GM19463 (cell line): Measurements from ENCODE around the gene CNTN4.
"Not testable (repeated sequence)": the region's sequence is repeated elsewhere in the genome, so short reads cannot be mapped to it uniquely, and the experiment has no call there.

ENCODE experiments used
- ATAC-seq: cut with Tn5 transposase; IDR thresholded peaks from one replicate; pipeline ENCODE4 v1.9.1; 2021; ENCODE audit warnings: mild to moderate bottlenecking, moderate library complexity; ENCODE audit not compliant: unreplicated experiment

The CNTN4 gene

DNA sequence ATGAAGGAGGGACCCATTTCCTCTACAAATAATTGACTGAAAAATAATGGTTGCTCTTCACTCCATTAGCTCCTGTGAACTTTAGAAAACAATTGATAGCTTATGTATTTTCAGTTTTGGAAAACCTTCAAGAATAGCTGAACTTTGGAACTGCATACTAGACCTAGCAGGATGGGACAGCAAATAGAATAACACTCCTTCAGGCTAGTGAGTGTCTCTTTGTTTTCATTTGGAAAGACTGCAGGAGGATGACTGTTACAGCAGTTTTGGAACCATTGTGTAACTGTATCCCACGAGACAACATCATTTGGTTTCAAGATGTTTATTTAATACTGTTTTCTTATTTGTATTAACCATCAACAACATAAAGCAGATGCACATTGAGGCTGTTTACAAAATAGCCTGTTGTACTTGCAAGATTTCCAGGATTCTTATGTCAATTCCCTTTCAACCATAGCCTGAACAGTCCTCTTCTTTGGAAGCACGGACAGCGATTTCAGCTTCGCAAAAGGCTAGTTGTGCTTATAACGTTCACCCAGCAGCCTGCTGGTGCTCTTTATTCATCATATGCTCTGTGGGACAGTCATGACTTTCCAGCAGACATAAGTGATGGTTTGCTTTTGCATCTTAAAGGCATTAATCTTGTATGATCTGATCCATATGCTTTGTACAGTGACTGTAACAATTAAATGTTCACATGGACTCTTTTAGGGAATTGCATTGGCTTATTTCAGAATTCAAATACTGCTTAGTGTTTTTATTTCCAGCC, 676.0 kb downstream of the CNTN4 start:
- ATAC-seq, result no peak

DNA sequence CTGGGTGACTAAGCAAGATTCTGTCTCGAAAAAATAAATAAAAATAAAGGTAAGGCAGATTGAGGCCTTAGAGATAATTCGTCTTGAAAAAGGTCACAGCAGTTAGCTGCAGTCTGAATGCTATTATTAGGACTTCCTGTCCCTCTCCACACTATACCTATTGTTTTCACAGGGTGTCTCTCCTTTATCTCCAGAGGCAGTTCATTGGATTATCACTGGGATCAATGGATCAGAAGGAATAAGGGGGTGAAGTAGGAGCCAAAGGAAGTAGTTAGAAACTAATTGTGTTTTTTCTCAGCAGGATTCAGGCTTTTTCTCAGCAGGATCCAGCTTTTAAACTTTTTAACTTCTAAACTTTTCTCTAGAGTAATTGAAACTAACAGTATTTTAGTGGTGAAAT, 684.6 kb downstream of the CNTN4 start:
- ATAC-seq, result no peak

GRCh38 chr3:2784627-2785026, 686.0 kb downstream of the CNTN4 start:
- no peak for ATAC-seq

- ATAC-seq, result no peak
Observed at GRCh38 chr3:2790266-2790815, 691.7 kb downstream of the CNTN4 start.

- ATAC-seq, result no peak
Observed at GRCh38 chr3:2792432-2792831, 693.8 kb downstream of the CNTN4 start.

- no peak for ATAC-seq
Observed at GRCh38 chr3:2793987-2794386, 695.3 kb downstream of the CNTN4 start.

DNA sequence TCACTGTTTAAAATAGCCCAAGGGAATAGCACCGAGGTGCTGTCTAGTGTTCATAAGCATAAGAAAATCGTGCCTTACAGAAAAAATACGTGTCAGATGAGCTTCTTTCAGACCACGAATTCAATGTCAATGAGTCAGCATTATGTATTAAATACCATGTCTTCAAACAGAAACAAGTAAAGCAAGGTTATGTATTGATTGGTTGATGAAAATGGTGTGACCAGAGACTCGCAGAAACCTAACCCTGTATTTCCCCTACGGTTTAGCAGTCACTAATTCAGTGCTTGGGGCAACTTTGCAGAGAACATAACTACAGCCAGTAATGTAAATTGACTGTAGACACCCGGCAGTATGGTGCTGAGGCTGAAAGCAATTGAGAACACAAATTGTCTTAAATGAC, 703.8 kb downstream of the CNTN4 start:
- ATAC-seq, result peak; percentile 66

- ATAC-seq, result no peak
Observed at GRCh38 chr3:2807514-2807913, 708.8 kb downstream of the CNTN4 start.

GRCh38 chr3:2810723-2811122, 712.1 kb downstream of the CNTN4 start:
- no peak for ATAC-seq

GRCh38 chr3:2819571-2819970, 720.9 kb downstream of the CNTN4 start:
- ATAC-seq, result no peak

DNA sequence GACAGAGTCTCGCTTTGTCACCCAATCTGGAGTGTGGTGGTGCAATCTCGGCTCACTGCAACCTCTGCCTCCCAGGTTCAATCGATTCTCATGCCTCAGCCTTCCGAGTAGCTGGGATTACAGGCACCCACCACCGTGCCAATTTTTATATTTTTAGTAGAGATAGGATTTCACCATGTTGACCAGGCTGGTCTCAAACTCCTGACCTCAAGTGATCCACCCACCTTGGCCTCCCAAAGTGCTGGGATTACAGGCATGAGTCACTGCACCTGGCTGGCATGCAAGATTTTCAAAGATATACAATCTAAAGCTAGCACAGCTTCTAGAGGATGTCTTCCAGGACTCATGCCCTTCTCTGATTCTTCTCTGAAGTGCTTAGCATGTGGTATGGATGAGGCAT, 722.3 kb downstream of the CNTN4 start:
- not testable (repeated sequence) for ATAC-seq

DNA sequence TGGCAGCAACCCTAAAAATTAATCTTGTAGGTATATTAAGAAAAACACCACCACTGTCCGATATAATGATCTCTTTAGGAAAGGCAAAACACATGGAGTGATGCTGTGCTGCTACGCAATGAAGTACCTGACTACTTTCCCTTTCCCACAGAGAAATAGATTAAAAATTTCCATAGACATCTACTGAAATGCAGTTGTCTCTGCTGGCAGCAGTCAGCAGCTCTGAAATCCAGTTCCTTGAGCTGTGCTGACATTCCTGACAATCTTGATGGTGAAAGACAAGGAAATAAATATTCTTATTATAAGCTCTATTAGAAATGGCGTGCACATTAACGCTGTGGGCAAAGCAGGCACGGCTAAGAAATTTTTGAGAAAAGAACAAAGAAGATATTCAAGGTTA, 723.9 kb downstream of the CNTN4 start:
- ATAC-seq, result no peak

- no peak for ATAC-seq
Observed at GRCh38 chr3:2823031-2823430, 724.4 kb downstream of the CNTN4 start.

DNA sequence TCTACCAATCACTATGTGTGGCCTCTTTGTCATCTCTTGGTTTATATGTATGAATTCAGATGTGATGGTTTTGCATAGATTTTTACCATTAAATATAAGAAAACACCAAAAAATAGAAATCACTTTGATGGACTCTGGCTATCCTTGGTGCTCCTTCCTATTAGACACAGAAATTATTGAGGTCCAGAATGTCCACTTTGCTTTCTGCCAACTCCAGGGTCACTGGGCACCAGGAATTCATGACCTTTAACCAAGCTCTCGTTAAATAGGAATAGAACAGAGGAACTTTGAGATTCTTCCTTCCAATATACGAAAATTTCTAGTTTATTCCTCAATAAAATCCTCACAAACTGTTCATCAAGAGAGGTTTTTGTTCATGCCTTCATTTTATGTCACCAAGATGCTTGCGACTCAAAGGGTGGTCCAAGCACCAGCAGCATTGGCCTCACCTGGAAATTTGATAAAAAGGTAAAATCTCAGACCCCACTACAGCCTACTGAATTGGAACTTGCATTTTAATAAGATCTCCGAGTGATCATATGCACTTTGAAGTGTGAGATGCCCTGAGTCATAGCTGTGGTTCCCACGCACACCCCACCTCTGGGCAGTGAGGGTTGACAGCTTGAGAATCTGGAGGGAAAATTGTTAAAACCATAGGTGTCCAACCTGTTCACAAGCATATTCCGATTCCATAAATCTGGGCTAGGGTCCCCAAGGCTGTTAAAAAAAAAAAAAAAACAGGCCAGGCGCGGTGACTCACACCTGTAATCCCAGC, 725.0 kb downstream of the CNTN4 start:
- ATAC-seq, result no peak

GRCh38 chr3:2826036-2826435, 727.4 kb downstream of the CNTN4 start:
- ATAC-seq, result no peak

GRCh38 chr3:2826453-2826852, 727.8 kb downstream of the CNTN4 start:
- peak; percentile 53 for ATAC-seq

GRCh38 chr3:2837239-2837638, 738.6 kb downstream of the CNTN4 start:
- no peak for ATAC-seq

DNA sequence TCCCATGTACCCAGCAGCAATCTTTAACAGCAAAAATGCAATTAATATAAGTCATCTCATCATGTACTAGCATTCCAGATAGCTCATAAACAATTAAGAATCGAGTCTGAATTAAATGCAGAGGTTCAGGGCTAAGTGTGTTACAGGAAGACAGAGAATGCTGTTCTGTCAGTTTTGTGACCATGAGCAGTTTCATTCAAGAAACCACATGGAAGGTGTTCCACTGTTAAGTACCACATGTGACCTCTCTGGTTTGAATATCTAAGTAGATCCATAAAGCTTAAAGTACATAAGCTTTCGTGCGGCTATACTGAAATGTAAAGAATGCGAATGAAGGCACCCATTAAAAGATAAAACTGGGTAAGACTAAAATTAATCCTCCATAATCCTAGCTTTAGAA, 739.2 kb downstream of the CNTN4 start:
- no peak for ATAC-seq

DNA sequence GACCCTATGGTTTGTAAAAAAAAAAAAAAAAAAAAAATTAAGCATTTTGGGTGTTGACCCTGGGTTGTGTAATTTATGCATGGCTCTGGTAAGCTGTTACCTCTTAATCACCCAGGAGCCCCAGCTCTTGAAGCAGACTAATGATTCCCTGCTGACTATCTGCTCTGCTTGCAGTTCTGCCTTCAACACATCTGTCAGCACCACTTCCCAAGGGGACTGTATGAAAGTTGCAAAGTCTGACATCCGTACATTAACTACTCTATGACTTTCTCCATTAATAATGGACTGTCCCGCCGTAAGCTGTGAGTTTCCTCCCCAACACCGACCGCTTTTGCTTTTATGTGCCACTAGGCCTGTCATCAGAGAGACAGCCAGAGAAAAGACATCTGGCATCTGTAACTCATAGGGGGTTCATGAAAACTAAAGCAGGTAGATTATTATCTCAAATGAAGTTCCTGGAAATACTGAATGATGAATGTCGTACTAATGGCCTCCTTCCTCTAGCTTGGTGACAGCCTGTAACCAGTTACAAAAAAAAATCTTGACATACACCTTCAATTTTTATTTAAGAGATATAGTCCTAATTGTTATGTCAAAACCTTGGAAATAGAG, 740.0 kb downstream of the CNTN4 start:
- no peak for ATAC-seq

DNA sequence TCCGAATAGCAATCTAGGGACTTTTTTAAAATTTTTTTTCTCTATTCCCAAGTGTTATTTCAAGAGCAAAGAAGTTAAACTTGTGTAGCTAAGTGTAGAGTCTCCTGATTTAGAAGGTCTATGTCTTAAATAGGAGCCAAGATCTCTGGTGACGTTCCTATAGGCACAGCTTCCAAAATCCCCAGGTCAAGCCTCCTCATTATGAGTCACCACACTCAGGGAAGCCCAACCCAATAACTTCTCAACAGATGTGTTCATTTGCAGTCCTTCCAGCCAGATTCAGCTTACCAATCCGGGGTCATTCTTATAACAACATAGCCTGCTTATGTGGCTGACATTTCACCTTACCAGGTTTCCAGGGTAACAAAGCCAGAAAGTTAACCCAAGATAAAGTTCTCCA, 741.2 kb downstream of the CNTN4 start:
- ATAC-seq, result no peak

GRCh38 chr3:2847062-2847841, 748.6 kb downstream of the CNTN4 start:
- no peak for ATAC-seq
